CD8-positive, alpha-beta memory T cell (primary cell): Measurements from ENCODE around the gene RPS8. TPM values are rescaled to one million over a fixed set of nuclear protein-coding genes. Genes with fewer than 3 reads are reported as not detected.
"Not testable (repeated sequence)": the region's sequence is repeated elsewhere in the genome, so short reads cannot be mapped to it uniquely, and the experiment has no call there.

ENCODE experiments used
- CTCF ChIA-PET: fragments of 350-600 bp; sonication (Branson Sonifier 250); formaldehyde crosslinking; loops from one replicate; lab custom pipeline; 2021; ENCODE audit warnings: antibody characterized with exemption; lab: Charles Lee
- POLR2A ChIA-PET: fragments of 350-600 bp; sonication (Branson Sonifier 250); formaldehyde crosslinking; loops from one replicate; lab custom pipeline; 2021; ENCODE audit warnings: antibody characterized with exemption; lab: Charles Lee
- DNase-seq, 5 donors: peaks; one replicate each; pipeline versions ENCODE4 v3.0.0 to v3.0.0-alpha.2; 2020 to 2022; ENCODE audit warnings: mixed read lengths in 1 of 5
- H3K27ac ChIP-seq: one replicate; pipeline ENCODE4 v1.7.0; 2013; ENCODE audit warnings: low read depth, mild to moderate bottlenecking, low read length, moderate library complexity
- H3K27me3 ChIP-seq: 2 replicates; pipeline ENCODE4 v1.7.0; 2013; ENCODE audit warnings: low read length, mild to moderate bottlenecking; ENCODE audit not compliant: insufficient read depth, poor library complexity, severe bottlenecking
- H3K36me3 ChIP-seq: 2 replicates; pipeline ENCODE4 v1.7.0; 2013; ENCODE audit warnings: mild to moderate bottlenecking, low read length, moderate library complexity; ENCODE audit not compliant: insufficient read depth
- H3K4me1 ChIP-seq: 2 replicates; pipeline ENCODE4 v1.7.0; 2013; ENCODE audit warnings: mild to moderate bottlenecking, low read length, moderate library complexity; ENCODE audit not compliant: insufficient read depth
- H3K4me3 ChIP-seq: 2 replicates; pipeline ENCODE4 v1.7.0; 2013; ENCODE audit warnings: mild to moderate bottlenecking, low read length
- H3K9me3 ChIP-seq: 2 replicates; pipeline ENCODE4 v1.7.0; 2013; ENCODE audit warnings: mild to moderate bottlenecking, low read length
- H3K27ac Mint-ChIP-seq, 8 donors: one replicate each; pipeline ENCODE4 v1.8.0; 2020 to 2021; ENCODE audit warnings: mixed read lengths in 8 of 8, mild to moderate bottlenecking in 6 of 8, inconsistent platforms in 3 of 8, moderate library complexity in 3 of 8
- H3K27me3 Mint-ChIP-seq, 2 donors: one replicate each; pipeline ENCODE4 v1.8.0; 2020 to 2021; ENCODE audit warnings: mixed read lengths in 2 of 2, mild to moderate bottlenecking in 1 of 2, moderate library complexity in 1 of 2
- H3K36me3 Mint-ChIP-seq, 3 donors: one replicate each; pipeline ENCODE4 v1.8.0; 2020 to 2021; ENCODE audit warnings: mixed read lengths in 3 of 3, inconsistent platforms in 1 of 3, mild to moderate bottlenecking in 1 of 3
- H3K4me1 Mint-ChIP-seq, 3 donors: one replicate each; pipeline ENCODE4 v1.8.0; 2020 to 2021; ENCODE audit warnings: mixed read lengths in 3 of 3, inconsistent platforms in 1 of 3, mild to moderate bottlenecking in 1 of 3
- H3K4me3 Mint-ChIP-seq, 7 donors: one replicate each; pipeline ENCODE4 v1.8.0; 2020 to 2021; ENCODE audit warnings: mixed read lengths in 7 of 7, mild to moderate bottlenecking in 6 of 7, moderate library complexity in 4 of 7, inconsistent platforms in 2 of 7
- H3K9me3 Mint-ChIP-seq, 5 donors: one replicate each; pipeline ENCODE4 v1.8.0; 2020 to 2022; ENCODE audit warnings: mixed read lengths in 5 of 5, mild to moderate bottlenecking in 3 of 5, moderate library complexity in 2 of 5, inconsistent platforms in 1 of 5
- polyA plus RNA-seq: library from polyadenylated mRNA; unstranded; fragments of 300-500 nt; fragmentation: Illumina TruSeq; gene quantifications from one replicate; pipeline ENCODE4 v1.2.3, GENCODE V29; 2021
- total RNA-seq, 2 experiments: library from RNA; stranded (reverse); gene quantifications; one replicate each; pipeline ENCODE4 v1.2.3, GENCODE V29; 2021

RPS8 gene
- total and polyA plus RNA-seq, 3 experiments from 2014 or later, result 972 to 2,465 (median 2,426) TPM

DNA sequence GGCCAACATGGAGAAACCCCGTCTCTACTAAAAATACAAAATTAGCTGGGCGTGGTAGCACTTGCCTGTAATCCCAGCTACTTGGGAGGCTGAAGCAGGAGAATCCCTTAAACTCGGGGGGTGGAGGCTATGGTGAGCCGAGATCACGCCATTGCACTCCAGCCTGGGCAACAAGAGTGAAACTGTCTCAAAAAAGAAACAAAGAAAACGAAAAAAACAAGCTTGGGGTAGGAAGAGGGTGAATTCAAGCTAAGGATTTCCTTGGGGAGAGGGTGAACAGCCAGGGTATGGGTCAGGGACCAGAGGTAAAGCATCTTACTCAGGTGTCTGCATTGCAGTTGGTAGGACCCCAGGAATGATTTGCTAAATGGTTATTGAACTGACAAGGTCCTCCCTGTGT is 8.9 kb upstream of the RPS8 start:
- H3K27me3 ChIP-seq, H3K4me3 ChIP-seq, H3K27ac Mint-ChIP-seq, H3K36me3 ChIP-seq, H3K4me1 ChIP-seq, POLR2A ChIA-PET, H3K9me3 ChIP-seq, H3K27ac ChIP-seq, DNase-seq, H3K27me3 Mint-ChIP-seq, H3K4me1 Mint-ChIP-seq, H3K4me3 Mint-ChIP-seq, H3K36me3 Mint-ChIP-seq, H3K9me3 Mint-ChIP-seq: not testable (repeated sequence)
- CTCF ChIA-PET, result interaction anchor here (0.9 to 1.7 kb wide), 3 partner anchors 18 to 35 kb away, joined by 3 to 5 read pairs (median 3); no protein-coding TSS in a partner anchor

DNA sequence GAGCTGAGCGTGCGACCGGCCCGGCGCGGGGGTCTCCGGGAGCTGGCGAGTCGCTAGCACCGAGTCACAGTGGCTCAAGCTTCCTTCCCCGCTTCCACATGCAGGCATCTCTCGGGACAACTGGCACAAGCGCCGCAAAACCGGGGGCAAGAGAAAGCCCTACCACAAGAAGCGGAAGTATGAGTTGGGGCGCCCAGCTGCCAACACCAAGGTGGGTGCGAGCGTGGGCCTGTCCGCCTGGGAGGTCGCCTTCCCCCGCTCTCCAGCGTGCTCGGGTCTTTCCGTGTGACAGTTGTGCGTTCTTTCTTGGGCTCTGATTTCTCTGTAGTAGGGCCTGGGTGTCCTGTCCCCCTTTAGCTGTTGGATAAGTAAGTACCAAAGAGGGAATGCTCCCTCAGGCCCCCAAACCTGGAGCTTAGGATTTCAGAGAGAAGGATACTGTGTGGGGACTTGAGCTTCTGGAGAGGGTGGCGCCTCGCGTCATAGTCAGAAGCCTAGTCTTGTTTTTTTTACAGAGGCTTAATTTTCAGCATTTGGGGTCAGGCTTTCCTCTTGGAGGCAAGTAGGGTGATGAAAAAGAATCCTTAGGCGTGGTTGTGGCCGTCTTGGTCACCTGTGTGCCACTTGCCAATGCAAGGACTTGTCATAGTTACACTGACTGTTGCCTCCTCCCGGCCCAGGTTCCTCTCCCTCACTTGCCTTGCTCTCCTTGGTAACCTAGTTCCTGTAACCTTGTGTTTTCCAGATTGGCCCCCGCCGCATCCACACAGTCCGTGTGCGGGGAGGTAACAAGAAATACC is 790 bp downstream of the RPS8 start:
- no peaks in the 10 kb centered on the region for H3K9me3 Mint-ChIP-seq
- ChIA-PET POLR2A (interaction anchor here (0.6 to 3.2 kb wide), 17 partner anchors 10 to 746 kb away, joined by 3 to 49 read pairs (median 6); partner anchors contain the start of genes BEST4, BTBD19, DYNLT4 and HECTD3), CTCF (interaction anchor here (0.6 to 3.6 kb wide), 13 partner anchors 9 to 527 kb away, joined by 3 to 26 read pairs (median 4); partner anchors contain the start of genes BEST4, BTBD19, PLK3 and RNU5D-1)
- Histone ChIP-seq H3K4me3 (peak overlapping the region; percentile 95), H3K36me3 (peaks cover 21% of the 10 kb centered on the region), H3K27ac (peak overlapping the region; percentile 92), H3K4me1 (peaks cover 27% of the 10 kb centered on the region), H3K27me3 (no peaks in the 10 kb centered on the region), H3K9me3 (no peaks in the 10 kb centered on the region)
- DNase-seq, result peak in 3 of 5 donors; percentile 52 to 64 (median 52)
- peaks cover 8 to 53% (median 20%) of the 10 kb centered on the region in 3 donors for H3K36me3 Mint-ChIP-seq
- peak overlapping the region; percentile 90 to 99 (median 94) for H3K4me3 Mint-ChIP-seq
- peaks cover 40 to 43% (median 42%) of the 10 kb centered on the region in 3 donors for H3K4me1 Mint-ChIP-seq
- no peaks in the 10 kb centered on the region for H3K27me3 Mint-ChIP-seq
- peak overlapping the region; percentile 89 to 97 (median 94) for H3K27ac Mint-ChIP-seq

DNA sequence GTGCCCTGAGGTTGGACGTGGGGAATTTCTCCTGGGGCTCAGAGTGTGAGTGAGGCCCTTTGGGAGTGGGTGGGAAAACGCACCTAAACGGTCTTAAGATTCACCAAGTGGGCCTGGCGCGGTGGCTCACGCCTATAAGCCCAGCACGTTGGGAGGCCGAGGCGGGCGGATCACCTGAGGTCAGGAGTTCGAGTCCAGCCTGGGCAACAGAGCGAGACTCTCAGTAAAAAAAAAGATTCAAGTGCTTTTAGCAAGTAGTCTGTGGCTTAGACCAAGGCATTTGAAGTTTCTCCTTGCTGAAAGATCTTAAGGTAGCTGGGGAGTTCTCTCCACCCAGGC is 1.4 kb downstream of the RPS8 start:
- CTCF ChIA-PET, result interaction anchor here (1.1 to 3.6 kb wide), 8 partner anchors 8 to 62 kb away, joined by 3 to 26 read pairs (median 5); partner anchors contain the start of genes BEST4, BTBD19, PLK3 and RNU5D-1
- Histone ChIP-seq H3K4me1 (peaks cover 27% of the 10 kb centered on the region), H3K27me3 (no peaks in the 10 kb centered on the region), H3K4me3 (peak overlapping the region; percentile 95), H3K9me3 (no peaks in the 10 kb centered on the region), H3K27ac (peak overlapping the region; percentile 92), H3K36me3 (peaks cover 26% of the 10 kb centered on the region)
- Mint-ChIP-seq H3K27ac (peak overlapping the region; percentile 89 to 97 (median 94)), H3K9me3 (no peaks in the 10 kb centered on the region), H3K4me1 (peaks cover 40 to 43% (median 42%) of the 10 kb centered on the region in 3 donors), H3K36me3 (peaks cover 13 to 59% (median 21%) of the 10 kb centered on the region in 3 donors), H3K27me3 (no peaks in the 10 kb centered on the region), H3K4me3 (peak overlapping the region; percentile 90 to 99 (median 94))
- POLR2A ChIA-PET, result interaction anchor here (0.6 to 3.2 kb wide), 11 partner anchors 9 to 563 kb away, joined by 3 to 49 read pairs (median 11); partner anchors contain the start of genes BEST4, BTBD19, DYNLT4 and HECTD3
- DNase-seq, result no peak

DNA sequence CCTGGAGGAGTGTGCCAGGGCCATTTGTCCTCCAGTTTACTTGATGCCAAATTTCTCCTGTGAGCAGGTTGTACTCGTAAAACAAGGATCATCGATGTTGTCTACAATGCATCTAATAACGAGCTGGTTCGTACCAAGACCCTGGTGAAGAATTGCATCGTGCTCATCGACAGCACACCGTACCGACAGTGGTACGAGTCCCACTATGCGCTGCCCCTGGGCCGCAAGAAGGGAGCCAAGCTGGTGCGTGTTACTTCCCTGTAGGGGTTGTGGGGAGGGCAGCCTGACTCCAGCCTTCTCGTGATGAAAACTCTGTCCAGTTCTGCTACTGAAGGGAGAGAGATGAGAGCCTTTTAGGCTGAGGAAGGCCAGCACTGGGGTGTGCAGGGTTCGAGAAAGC is 2.2 kb downstream of the RPS8 start:
- Histone ChIP-seq H3K27me3 (no peaks in the 10 kb centered on the region), H3K36me3 (peaks cover 26% of the 10 kb centered on the region), H3K4me1 (peaks cover 27% of the 10 kb centered on the region), H3K9me3 (no peaks in the 10 kb centered on the region), H3K4me3 (no peak overlapping the region), H3K27ac (peak overlapping the region; percentile 92)
- no peaks in the 10 kb centered on the region for H3K9me3 Mint-ChIP-seq
- H3K4me1 Mint-ChIP-seq, result peaks cover 40 to 43% (median 42%) of the 10 kb centered on the region in 3 donors
- peaks cover 13 to 61% (median 21%) of the 10 kb centered on the region in 3 donors for H3K36me3 Mint-ChIP-seq
- H3K4me3 Mint-ChIP-seq, result peak overlapping the region; percentile 90 to 99 (median 94)
- POLR2A ChIA-PET, result interaction anchor here (0.6 to 3.2 kb wide), 3 partner anchors 9 to 913 kb away, joined by 3 to 49 read pairs (median 3); partner anchors contain the start of genes BEST4 and PLK3
- no peaks in the 10 kb centered on the region for H3K27me3 Mint-ChIP-seq
- H3K27ac Mint-ChIP-seq, result peak overlapping the region; percentile 64 to 96 (median 93)
- no peak for DNase-seq
- CTCF ChIA-PET, result interaction anchor here (1.2 to 3.6 kb wide), 6 partner anchors 7 to 237 kb away, joined by 3 to 26 read pairs (median 4); partner anchors contain the start of gene PLK3

DNA sequence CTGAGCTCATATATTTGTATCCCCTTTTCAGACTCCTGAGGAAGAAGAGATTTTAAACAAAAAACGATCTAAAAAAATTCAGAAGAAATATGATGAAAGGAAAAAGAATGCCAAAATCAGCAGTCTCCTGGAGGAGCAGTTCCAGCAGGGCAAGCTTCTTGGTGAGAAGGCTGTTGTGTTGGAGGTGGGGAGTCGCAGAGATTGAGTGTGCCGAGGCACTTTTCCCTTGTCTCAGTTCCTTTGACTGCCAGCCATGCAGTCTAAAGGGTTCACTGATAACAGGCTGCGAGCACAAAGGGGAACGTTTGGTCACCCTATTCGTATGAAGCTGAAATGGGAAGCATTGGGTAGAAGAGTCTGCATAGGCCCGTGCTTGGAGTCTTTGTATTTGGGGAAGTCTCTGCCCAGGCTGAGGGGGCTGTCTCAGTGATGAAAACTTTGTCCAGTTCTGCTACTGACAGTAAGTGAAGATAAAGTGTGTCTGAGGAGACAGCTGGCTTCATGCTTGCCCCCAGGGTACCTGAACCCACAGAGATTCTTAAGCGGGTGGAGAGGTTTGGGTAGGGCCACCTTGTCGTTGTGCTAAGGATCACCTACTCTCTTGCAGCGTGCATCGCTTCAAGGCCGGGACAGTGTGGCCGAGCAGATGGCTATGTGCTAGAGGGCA is 2.8 kb downstream of the RPS8 start:
- Mint-ChIP-seq H3K27me3 (no peaks in the 10 kb centered on the region), H3K27ac (peak overlapping the region; percentile 64 to 96 (median 93)), H3K36me3 (peaks cover 13 to 61% (median 21%) of the 10 kb centered on the region in 3 donors), H3K4me3 (peak overlapping the region; percentile 9 to 95 (median 44)), H3K4me1 (peaks cover 38 to 45% (median 44%) of the 10 kb centered on the region in 3 donors), H3K9me3 (no peaks in the 10 kb centered on the region)
- ChIA-PET CTCF (interaction anchor here (1.0 to 3.6 kb wide), 6 partner anchors 7 to 236 kb away, joined by 3 to 26 read pairs (median 4); no protein-coding TSS in a partner anchor), POLR2A (interaction anchor here (0.6 to 1.3 kb wide), 2 partner anchors 22 to 914 kb away, joined by 3 read pairs; partner anchors contain the start of gene PLK3)
- no peaks in the 10 kb centered on the region for H3K9me3 ChIP-seq
- H3K4me1 ChIP-seq, result peaks cover 27% of the 10 kb centered on the region
- DNase-seq, result no peak
- H3K4me3 ChIP-seq, result no peak overlapping the region
- no peaks in the 10 kb centered on the region for H3K27me3 ChIP-seq
- H3K36me3 ChIP-seq, result peaks cover 26% of the 10 kb centered on the region
- H3K27ac ChIP-seq, result peak overlapping the region; percentile 92

DNA sequence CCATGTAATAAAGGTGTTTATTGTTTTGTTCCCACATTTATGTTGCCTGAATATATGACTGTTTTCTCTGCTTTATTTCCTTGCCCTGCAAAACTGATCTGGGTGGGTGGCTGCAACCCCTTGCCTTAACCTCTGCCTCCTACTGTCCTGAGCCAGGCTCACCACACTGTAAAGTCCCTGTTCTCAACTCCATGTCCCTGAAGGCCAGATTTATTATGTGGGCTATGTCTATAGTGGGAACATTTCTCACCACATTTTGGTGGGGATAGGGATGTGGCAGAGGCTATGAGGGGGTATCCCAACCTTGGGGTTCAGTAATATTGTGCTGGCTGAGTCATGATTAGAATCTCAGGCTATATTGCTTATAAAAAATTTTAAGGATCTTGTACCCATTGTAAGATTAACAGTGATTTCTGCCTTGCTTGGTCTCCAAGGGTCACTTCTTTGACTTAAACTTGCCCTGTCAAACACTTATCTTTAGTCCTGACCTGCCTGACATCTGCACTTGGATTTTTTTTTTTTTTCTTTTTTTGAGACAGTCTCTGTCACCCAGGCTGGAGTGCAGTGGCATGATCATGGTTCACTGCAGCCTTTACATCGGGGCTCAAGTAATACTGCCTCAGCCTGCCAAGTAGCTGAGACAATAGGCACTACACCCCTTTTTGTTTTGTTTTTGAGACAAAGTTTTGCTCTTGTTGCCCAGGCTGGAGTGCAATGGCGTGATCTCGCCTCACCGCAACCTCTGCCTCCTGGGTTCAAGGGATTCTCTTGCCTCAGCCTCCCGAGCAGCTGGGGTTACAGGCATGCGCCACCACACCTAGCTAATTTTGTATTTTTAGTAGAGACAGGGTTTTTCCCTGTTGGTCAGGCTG is 3.6 kb downstream of the RPS8 start:
- H3K4me3 Mint-ChIP-seq, result peak overlapping the region in 1 of 7 donors; percentile 95
- no peaks in the 10 kb centered on the region for H3K27me3 Mint-ChIP-seq
- Histone ChIP-seq H3K27ac (no peak overlapping the region), H3K36me3 (peaks cover 26% of the 10 kb centered on the region), H3K4me3 (no peak overlapping the region), H3K9me3 (no peaks in the 10 kb centered on the region), H3K27me3 (no peaks in the 10 kb centered on the region), H3K4me1 (peaks cover 34% of the 10 kb centered on the region)
- H3K9me3 Mint-ChIP-seq, result no peaks in the 10 kb centered on the region
- peaks cover 44 to 51% (median 50%) of the 10 kb centered on the region in 3 donors for H3K4me1 Mint-ChIP-seq
- POLR2A ChIA-PET, result interaction anchor here (0.6 kb wide), 1 partner anchor 1127 kb away, joined by 3 read pairs; no protein-coding TSS in a partner anchor
- no peak for DNase-seq
- peaks cover 13 to 63% (median 21%) of the 10 kb centered on the region in 3 donors for H3K36me3 Mint-ChIP-seq
- CTCF ChIA-PET, result interaction anchor here (1.0 to 1.5 kb wide), 4 partner anchors 8 to 57 kb away, joined by 3 read pairs; partner anchors contain the start of gene RNU5D-1
- peak overlapping the region; percentile 4 to 94 (median 76) for H3K27ac Mint-ChIP-seq
